ENCODE data around the gene MBOAT1. TPM values are rescaled to one million over a fixed set of nuclear protein-coding genes. Genes with fewer than 3 reads are reported as not detected.

MBOAT1 gene
- total RNA-seq, 4 donors from 2014 or later = 5.3 to 18.8 (median 8.2) TPM

DNA sequence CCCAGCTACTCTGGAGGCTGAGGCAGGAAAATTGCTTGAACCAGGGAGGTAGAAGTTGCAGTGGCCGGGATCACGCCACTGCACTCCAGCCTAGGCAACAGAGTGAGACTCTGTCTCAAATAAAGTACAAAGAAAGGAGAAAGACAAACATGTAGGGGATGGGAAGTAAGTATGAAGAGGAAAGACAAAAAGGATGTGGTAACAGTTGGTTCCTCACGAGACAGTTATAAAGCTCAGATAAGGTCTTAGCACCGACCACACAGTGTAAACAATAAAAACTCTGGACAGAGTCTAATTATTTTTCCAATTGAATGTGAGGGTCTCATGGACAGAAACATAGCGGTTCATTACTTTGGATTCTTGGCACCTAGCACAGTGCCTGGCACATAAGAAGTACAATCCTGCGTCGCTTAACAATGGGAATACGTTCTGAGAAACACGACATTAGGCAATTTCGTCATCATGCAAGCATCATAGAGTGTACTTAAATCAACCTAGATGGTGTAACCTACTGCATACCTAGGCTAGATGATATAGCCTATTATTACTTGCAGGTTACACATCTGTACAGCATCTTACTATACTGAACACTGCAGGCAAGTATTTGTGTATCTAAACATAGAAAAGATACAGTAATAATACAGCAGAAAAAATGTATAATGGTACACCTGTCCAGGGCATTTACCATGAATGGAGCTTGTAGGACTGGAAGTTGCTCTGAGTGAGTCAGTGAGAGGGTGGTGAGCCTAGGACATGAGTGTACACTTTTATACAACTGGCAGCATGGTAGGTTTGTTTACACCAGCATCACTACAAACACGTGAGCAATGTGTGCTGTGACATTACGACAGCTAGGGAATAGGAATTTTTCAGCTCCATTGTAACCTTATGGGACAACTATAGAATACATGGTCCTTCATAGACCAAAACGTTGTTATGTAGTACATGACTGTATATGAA is 38.2 kb downstream of the MBOAT1 start:
- Histone ChIP-seq H3K9me3 (no peaks in the 10 kb centered on the region), H3K4me3 (no peak overlapping the region), H3K4me1 (peaks cover 6% of the 10 kb centered on the region), H3K27ac (no peak overlapping the region), H3K27me3 (no peaks in the 10 kb centered on the region), H3K36me3 (no peaks in the 10 kb centered on the region)
- TF ChIP-seq POLR2AphosphoS5 (IDR thresholded peaks at IDR 0.05) = no peak
- no peak for TF ChIP-seq EP300 (IDR thresholded peaks at IDR 0.05)
- TF ChIP-seq, protein P1, sequence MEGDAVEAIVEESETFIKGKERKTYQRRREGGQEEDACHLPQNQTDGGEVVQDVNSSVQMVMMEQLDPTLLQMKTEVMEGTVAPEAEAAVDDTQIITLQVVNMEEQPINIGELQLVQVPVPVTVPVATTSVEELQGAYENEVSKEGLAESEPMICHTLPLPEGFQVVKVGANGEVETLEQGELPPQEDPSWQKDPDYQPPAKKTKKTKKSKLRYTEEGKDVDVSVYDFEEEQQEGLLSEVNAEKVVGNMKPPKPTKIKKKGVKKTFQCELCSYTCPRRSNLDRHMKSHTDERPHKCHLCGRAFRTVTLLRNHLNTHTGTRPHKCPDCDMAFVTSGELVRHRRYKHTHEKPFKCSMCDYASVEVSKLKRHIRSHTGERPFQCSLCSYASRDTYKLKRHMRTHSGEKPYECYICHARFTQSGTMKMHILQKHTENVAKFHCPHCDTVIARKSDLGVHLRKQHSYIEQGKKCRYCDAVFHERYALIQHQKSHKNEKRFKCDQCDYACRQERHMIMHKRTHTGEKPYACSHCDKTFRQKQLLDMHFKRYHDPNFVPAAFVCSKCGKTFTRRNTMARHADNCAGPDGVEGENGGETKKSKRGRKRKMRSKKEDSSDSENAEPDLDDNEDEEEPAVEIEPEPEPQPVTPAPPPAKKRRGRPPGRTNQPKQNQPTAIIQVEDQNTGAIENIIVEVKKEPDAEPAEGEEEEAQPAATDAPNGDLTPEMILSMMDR (IDR thresholded peaks at IDR 0.05) = no peak
- TF ChIP-seq POLR2A (IDR thresholded peaks at IDR 0.05) = no peak
- 83% methylated on average over 13 of the region's 13 CpGs for WGBS
- DNase-seq (ENCODE audit: low spot score in 2 of 2) = no peak

DNA sequence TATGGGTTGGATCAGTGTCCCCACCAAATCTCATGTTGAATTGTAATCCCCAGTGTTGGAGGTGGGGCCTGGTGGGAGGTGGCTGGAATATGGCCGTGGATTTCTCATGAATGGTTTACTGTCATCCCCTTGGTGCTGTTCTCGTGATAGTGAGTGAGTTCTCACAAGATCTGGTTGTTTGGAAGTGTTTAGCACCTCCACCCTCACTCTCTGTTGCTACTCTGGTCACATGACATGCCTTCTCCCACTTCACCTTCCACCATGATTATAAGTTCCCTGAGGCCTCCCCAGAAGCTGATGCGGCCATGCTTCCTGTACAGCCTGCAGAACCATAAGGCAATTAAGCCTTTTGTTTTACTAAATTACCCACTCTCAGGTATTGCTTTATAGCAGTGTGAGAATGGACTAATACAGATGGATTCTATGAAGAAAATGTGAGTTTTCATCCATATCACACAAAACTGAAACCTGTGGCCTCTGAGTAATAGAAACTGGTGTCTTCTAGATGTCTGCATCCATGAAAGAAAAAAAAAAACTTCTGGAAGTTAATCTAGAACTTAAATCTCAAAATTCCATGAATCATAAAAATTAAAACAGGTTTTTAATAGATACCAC is 39.3 kb downstream of the MBOAT1 start:
- WGBS = 88% methylated on average over 3 of the region's 3 CpGs
- Histone ChIP-seq H3K4me3 (no peak overlapping the region), H3K27ac (no peak overlapping the region), H3K4me1 (peaks cover 14% of the 10 kb centered on the region), H3K36me3 (no peaks in the 10 kb centered on the region), H3K9me3 (no peaks in the 10 kb centered on the region), H3K27me3 (no peaks in the 10 kb centered on the region)
- DNase-seq (ENCODE audit: low spot score in 2 of 2) = no peak
- TF ChIP-seq EP300 (IDR thresholded peaks at IDR 0.05) (no peak), POLR2AphosphoS5 (IDR thresholded peaks at IDR 0.05) (no peak), POLR2A (IDR thresholded peaks at IDR 0.05) (no peak)
- TF ChIP-seq, protein P1 (IDR thresholded peaks at IDR 0.05) = no peak

DNA sequence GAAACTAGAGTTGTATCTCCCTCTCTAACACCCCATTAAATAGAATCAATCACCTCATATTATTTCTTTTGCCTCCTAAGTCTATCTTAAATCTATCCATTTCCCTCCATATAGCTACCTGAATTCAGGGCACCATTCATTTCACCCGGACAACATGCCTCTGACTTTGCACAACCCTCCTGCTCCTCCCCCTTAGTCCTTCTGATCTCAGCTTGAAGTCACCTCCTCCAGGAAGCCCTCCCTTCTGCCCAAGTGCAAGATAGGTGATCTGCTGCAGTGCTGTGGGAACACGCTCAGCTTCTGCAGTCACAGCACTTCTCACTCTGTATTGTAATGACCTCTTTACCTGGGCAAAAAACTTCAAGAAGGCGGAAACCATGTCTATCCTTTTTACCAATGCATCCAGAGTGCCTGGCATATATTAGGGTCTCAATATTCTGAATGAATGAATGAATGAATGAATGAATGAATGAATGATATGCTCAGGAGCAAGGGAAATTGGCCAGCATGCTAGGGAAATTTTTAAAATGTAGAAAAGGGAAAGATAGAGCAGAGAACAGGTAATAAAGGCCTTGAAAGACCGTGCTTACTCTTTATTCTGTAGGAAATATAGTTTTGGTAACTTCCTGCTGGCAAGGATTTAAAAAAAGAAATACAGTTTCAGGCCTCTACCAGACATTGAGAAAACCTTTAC is 41.7 kb downstream of the MBOAT1 start:
- no peaks in the 10 kb centered on the region for H3K9me3 ChIP-seq
- no peak overlapping the region for H3K4me3 ChIP-seq
- H3K36me3 ChIP-seq = peaks cover 4% of the 10 kb centered on the region
- 93% methylated on average over 4 of the region's 4 CpGs for WGBS
- H3K27me3 ChIP-seq = no peaks in the 10 kb centered on the region
- H3K27ac ChIP-seq = no peak overlapping the region
- TF ChIP-seq POLR2AphosphoS5 (IDR thresholded peaks at IDR 0.05) (no peak), POLR2A (IDR thresholded peaks at IDR 0.05) (no peak), EP300 (IDR thresholded peaks at IDR 0.05) (no peak)
- TF ChIP-seq, protein P1 (IDR thresholded peaks at IDR 0.05) = no peak
- H3K4me1 ChIP-seq = peaks cover 16% of the 10 kb centered on the region
- no peak for DNase-seq (ENCODE audit: low spot score in 2 of 2)

DNA sequence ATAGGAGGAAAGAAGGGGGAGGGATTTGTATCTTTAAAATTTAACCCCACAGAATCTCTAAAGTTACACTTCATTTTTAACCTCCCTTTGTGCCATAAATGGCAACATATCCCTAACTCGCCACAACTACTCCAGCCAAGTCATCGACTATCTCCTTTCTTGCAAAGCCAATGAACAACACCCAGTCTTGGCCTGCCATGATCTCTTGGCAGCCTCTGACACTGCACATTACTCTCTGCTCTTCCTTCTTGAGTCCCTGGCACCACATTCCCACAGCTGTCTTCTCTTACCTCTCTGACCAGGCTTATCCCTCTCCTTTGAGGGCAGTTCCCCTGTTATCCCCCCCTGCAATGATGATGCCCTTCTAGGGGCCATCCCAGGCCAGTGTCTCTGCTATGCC is 42.5 kb downstream of the MBOAT1 start:
- TF ChIP-seq, protein P1 (IDR thresholded peaks at IDR 0.05) = no peak
- no peak for TF ChIP-seq POLR2AphosphoS5 (IDR thresholded peaks at IDR 0.05)
- no peak for TF ChIP-seq POLR2A (IDR thresholded peaks at IDR 0.05)
- no peak for TF ChIP-seq EP300 (IDR thresholded peaks at IDR 0.05)
- H3K4me1 ChIP-seq = peaks cover 16% of the 10 kb centered on the region
- no peak for DNase-seq (ENCODE audit: low spot score in 2 of 2)
- no peaks in the 10 kb centered on the region for H3K27me3 ChIP-seq
- H3K4me3 ChIP-seq = no peak overlapping the region
- no peaks in the 10 kb centered on the region for H3K9me3 ChIP-seq
- peak overlapping the region; percentile 30 for H3K27ac ChIP-seq
- WGBS = 36% methylated on average over 2 of the region's 2 CpGs
- peaks cover 4% of the 10 kb centered on the region for H3K36me3 ChIP-seq

Measured in suprapubic skin (tissue), 4 donors.